Mesenteric fat pad (tissue), 1 donor: ENCODE measurements around the gene ZACN. TPM values are rescaled to one million over a fixed set of nuclear protein-coding genes. Genes with fewer than 3 reads are reported as not detected.

Source experiments
- DNase-seq: peaks from one replicate; pipeline ENCODE4 v3.0.0-alpha.2; 2020; ENCODE audit warnings: low spot score
- microRNA-seq: library from miRNA; unstranded; fragments of <30 nt; microRNA quantifications from one replicate; pipeline ENCODE4 v1.2.0, GENCODE V29; 2020; ENCODE audit warnings: borderline number of aligned reads
- total RNA-seq: library from RNA; stranded (reverse); fragmentation: NEBNext Ultra II Directional; extraction: Animal tissue kit (Norgen Biotek cat#: 25700); gene quantifications from one replicate; pipeline ENCODE4 v1.2.1, GENCODE V29; 2021
- donor health status: DM: yes; HTN: yes; CAD: no.

The ZACN gene
- total RNA-seq, 1 donor from 2014 or later = not detected

DNA sequence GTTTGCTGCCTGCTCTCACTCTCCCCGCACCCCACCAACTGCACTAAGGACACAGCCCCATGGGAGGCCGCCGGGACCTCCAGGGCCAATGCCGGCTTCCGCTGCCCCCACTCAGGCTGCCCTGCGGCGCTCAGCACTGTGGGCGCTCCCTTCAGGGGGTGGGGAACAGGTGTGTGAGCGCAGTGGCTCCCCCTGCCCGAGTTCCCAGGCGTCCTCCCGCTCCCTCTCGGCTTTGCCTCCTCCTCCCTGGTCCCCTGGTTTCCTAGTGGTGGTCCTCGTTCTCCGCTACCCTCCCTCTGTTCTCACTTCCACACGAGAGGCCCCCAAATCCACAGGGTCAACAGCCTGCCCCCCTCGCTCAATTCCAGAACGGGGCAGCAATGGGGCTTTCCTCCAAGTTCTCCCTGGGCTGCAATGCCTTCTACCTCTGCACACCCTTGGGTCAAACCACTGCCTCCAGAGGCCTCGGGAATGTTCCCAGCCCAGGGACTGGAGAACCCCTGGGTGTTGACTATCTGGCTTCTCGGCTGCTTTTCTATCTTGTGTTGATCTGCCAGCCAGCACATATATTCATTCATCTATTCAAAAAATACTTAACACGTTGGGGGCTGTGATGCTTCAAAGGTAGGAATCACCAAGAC is 52.2 kb downstream of the ZACN start:
- no peak for DNase-seq

DNA sequence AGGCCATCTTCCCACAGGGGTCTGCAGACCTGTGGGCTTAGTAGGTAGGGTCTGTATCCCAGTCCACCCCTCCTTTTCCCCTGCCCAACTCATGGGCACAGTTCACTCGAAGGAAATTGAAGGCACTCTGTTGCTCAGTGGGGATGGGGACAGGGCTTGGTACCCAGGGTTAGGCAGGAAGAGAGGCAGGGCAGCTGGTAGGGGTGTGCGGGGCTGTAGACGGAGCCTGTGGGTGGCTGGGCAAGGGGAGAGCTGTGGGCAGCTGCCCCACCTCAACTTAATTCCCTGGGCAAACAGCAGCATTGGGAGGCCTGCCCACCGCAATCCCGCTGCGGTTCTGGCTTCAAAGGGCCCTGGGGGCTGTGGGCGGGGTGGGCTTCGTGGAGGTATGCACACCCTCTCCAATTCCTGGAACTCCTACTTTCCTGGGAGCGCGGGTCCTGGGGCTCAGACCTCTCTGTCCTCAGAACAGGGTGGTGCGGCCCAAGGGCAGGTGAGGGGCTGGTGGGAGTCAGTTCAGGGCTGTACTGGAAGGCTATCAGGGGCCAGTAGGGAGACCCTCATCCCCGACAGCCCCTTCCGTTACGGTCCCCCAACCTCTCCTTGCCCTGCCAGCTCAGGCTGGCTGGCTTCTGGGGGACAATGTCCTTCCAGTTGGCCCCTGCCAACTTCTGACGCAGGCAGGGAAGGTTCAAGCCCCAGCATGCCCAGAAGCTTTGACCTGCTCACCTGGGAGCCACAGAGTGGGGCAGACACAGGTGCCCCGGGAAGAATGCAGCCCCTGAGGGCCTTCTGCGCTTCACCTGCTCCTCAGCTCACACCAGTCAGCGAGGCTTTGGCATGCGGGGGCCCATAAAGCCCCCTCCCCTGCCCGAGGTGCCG is 53.0 kb downstream of the ZACN start:
- no peak for DNase-seq

Small RNA genes lying within 50 kb of the gene (microRNA-seq; reads per million reads assigned to microRNA genes)
- gene MIR6868 = 2.2 reads per million

Other genes with a start within 250 kb of the ZACN start
- 12.8 TPM for gene UNC13D, start 234.8 kb upstream of the ZACN start, total RNA-seq
- 125 TPM for gene WBP2, start 223.8 kb upstream of the ZACN start, total RNA-seq
- gene TRIM47, start 200.6 kb upstream of the ZACN start, total RNA-seq = 35.7 TPM
- gene TRIM65, start 182.2 kb upstream of the ZACN start, total RNA-seq = 20.9 TPM
- gene MRPL38, start 174.3 kb upstream of the ZACN start, total RNA-seq = 70.8 TPM
- gene FBF1, start 138.1 kb upstream of the ZACN start, total RNA-seq = 5.5 TPM
- gene ACOX1, start 100.0 kb upstream of the ZACN start, total RNA-seq = 148 TPM
- 17.7 TPM for gene TEN1, start 99.9 kb upstream of the ZACN start, total RNA-seq
- gene CDK3, start 78.3 kb upstream of the ZACN start, total RNA-seq = 4.3 TPM
- 0.16 TPM for gene EVPL, start 51.9 kb upstream of the ZACN start, total RNA-seq
- 69.1 TPM for gene SRP68, start 6.7 kb upstream of the ZACN start, total RNA-seq
- gene GALR2, start 4.4 kb upstream of the ZACN start, total RNA-seq = not detected
- gene EXOC7, start 24.6 kb downstream of the ZACN start, total RNA-seq = 117 TPM
- gene FOXJ1, start 62.1 kb downstream of the ZACN start, total RNA-seq = 0.16 TPM
- gene RNF157, start 161.3 kb downstream of the ZACN start, total RNA-seq = 28.0 TPM
- gene UBALD2, start 186.2 kb downstream of the ZACN start, total RNA-seq = 59.2 TPM
- gene QRICH2, start 229.1 kb downstream of the ZACN start, total RNA-seq = 1.3 TPM